ENCODE data around the gene F2RL3.
"Not testable (repeated sequence)": the region's sequence is repeated elsewhere in the genome, so short reads cannot be mapped to it uniquely, and the experiment has no call there.

F2RL3 gene

DNA sequence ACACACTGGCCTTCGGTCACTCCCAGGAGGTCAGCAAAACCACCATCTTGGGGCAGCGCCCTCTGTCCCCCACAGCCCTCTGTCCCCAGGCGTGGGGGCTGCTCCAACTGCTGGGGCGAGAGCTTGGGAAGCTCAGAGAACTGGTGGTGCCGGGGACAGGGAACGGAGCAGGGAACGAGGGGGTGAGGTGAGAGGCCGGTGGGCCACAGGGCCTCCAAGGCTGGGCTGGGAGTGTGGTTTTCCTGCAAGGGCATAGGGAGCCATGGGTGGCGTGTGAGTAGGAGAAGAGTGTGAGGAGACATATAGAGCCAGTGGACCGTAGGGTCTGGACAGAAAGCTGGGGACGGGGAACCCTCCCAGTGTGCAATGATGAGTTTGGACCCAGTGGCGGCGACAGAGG is 34.1 kb downstream of the F2RL3 start:
- no peak for DNase-seq

DNA sequence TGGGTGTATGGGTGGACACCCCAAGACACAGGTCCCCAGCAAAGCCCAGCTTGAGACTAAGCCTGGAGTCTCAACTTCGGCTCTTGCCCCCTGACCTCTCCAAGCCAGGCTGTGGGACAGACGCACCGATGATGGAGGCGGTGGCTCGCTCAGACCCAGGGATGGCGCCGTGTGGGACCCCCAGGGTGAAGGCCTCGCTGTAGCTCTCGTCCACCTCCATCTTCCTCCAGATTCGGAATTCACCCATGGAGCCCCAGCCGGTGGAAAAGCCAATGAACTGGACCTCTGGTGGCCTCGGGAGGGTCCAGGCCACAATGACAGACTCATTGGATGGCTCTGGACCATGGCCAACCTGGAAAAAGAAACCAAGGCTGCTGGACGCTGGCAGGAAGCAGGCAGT is 39.1 kb downstream of the F2RL3 start:
- no peak for DNase-seq

DNA sequence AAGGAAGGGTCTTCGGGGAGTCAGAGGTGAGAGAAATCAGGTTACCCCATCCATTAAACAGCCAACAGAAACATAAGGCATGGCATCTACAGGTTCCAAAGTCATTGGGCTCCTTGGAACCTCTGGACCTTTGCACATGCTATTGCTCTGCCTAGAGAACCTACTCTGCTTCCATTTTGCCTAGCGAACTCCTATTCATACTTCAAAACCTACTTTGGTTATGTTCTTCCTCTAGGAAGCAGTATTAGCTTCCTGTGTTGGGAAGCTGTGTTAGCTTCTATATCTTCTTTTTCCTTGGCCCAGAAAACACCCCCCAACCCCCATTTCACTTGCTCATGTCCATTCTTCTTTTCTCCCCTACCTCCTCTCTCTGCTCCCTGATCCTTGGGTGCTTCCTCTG is 39.6 kb downstream of the F2RL3 start:
- no peak for DNase-seq

DNA sequence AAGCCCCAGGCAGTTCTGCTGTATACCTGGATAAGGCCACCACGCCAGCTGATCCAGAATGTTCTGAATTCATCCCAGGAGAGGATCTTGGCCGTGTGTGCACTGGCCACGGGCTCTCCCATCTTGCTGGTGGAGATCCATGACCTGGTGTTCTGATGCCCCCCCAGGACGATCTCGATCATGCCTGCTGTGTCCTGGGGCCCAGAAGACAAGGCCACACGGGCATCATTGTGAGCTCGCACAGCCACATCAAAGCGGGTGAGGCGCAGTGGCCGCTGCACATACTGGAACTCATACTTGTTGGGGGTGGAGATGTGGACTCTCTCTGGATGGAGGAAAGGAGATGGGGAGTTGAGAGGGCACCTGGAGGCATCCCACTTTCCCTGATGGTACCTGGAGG is 40.1 kb downstream of the F2RL3 start:
- DNase-seq: no peak

- DNase-seq: no peak
These were observed 42.0 kb downstream of the F2RL3 start for GRCh38 chr19:16930753-16931152.

DNA sequence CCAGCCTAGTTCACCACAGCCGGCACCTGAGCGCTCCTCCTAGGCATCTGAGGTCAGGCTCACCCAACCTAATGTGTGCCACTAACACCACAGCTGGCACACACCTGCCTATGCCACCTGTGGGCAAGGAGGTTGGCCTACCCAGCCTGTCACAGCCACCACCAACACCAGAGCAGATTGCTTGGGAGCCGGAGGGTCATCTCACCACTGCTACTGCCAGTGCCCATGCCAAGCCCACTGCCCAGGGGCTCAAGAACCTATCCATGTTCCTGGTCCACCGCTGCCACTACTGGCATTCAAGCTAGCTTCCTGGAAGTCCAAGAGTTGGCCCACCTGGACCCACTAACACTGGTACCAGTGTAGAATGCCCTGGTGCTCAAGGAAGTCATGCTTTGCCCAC is 42.5 kb downstream of the F2RL3 start:
- no peak for DNase-seq

- no peak for DNase-seq
These were observed 45.7 kb downstream of the F2RL3 start for GRCh38 chr19:16934489-16934888.

DNA sequence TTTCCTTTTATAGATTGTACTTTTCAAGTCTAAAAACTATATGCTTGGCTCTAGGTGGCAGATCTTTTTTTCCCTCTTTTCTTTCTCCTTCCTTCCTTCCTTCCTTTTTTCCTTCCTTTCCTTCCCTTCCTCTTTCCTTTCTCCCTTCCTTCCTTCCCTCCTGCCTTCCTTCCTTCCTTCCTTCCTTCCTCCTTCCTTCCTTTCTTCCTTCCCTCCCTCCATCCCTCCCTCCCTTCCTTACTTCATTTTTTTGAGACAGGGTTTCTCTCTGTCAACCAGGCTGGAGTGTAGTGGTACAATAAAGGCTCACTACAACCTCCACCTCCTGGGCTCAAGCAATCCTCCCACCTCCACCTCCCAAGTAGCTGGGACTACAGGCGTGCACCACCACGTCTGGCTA is 48.1 kb downstream of the F2RL3 start:
- no peak for DNase-seq

DNA sequence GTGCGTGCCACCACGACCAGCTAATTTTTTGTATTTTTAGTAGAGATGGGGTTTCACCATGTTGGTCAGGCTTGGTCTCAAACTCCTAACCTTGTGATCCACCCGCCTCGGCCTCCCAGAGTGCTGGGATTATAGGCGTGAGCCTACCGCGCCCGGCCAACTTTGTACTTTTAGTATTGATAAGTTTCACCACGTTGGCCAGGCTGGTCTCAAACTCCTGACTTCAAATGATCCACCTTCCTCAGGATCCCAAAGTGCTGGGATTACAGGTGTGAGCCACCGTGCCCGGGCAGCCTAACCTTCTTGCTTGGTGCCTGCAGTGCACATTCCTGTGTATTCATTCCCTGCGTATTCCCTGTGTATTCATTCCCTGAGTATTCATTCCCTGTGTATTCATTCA is 49.0 kb downstream of the F2RL3 start:
- not testable (repeated sequence) for DNase-seq

- DNase-seq: no peak
These were observed 49.4 kb downstream of the F2RL3 start for GRCh38 chr19:16938211-16938610.

DNA sequence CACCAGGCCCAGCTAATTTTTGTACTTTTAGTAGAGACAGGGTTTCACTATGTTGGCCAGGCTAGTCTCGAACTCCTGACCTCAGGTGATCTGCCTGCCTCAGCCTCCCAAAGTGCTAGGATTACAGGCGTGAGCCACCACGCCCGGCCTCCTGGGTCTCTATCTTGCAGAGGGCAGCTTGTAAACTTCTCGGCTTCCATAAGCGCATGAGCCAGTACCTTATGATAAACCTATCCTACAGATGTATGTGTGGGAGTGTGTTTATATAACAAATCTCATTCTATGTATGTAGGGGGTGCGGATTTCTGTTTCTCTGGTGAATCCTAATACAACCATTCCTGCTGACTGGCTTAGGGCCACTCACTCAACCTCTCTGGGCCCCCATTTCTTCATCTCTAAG is 51.3 kb downstream of the F2RL3 start:
- not testable (repeated sequence) for DNase-seq

DNA sequence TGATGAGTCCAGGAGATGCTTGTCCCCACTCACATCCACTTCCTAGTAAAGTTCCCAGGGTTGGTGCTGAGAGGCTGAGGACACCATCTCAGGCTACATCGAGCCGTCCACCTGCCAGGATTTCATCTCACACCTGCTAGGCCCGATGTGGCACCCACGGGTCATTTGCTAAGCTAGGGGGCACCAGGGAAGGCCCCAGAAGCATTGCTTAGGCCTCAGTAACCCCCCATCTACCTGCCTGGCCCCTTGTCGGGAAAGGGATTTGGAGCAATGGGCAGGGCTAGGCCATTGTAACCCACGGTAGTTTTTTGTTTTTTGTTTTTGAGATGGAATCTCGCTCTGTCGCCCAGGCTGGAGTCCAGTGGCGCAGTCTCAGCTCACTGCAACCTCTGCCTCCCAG is 51.8 kb downstream of the F2RL3 start:
- no peak for DNase-seq

Measured in NCI-H526 (cell line).